SU-DHL-6 (cell line): ENCODE data around the gene C10orf53.

ENCODE experiments used
- H2AFZ ChIP-seq: fragments of 200-600 bp; sonication (generic); 2 replicates; pipeline ENCODE4 v1.6.1; 2014; ENCODE audit warnings: low read depth, mild to moderate bottlenecking, moderate library complexity, mixed read lengths, antibody characterized with exemption, low read length; ENCODE audit not compliant: severe bottlenecking
- H3F3A ChIP-seq: fragments of 200-600 bp; shearing (Covaris generic); 2 replicates; pipeline ENCODE4 v1.6.0; 2016; ENCODE audit warnings: antibody characterized with exemption, mild to moderate bottlenecking; ENCODE audit not compliant: insufficient read depth
- H3K27ac ChIP-seq: fragments of 200-600 bp; sonication (generic); 2 replicates; pipeline ENCODE4 v1.5.1; 2016; ENCODE audit warnings: low read depth, mild to moderate bottlenecking, low read length, moderate library complexity, mixed read lengths
- H3K27me3 ChIP-seq: fragments of 200-600 bp; sonication (generic), shearing (Covaris generic); 2 replicates; pipeline ENCODE4 v1.6.0; 2014; ENCODE audit warnings: mild to moderate bottlenecking, low read length
- H3K36me3 ChIP-seq: fragments of 200-600 bp; sonication (generic); 2 replicates; pipeline ENCODE4 v1.6.1; 2014; ENCODE audit warnings: mild to moderate bottlenecking, low read length, mixed read lengths
- H3K4me2 ChIP-seq: fragments of 300-600, 200-600 bp; shearing (Covaris generic), sonication (generic); 2 replicates; pipeline ENCODE4 v1.6.0; 2014; ENCODE audit warnings: low read length, low read depth, mild to moderate bottlenecking; ENCODE audit not compliant: poor library complexity, severe bottlenecking
- H3K4me3 ChIP-seq: fragments of 200-600 bp; sonication (generic); 2 replicates; pipeline ENCODE4 v1.5.1; 2014; ENCODE audit warnings: antibody characterized with exemption, low read length, mild to moderate bottlenecking, mixed read lengths; ENCODE audit not compliant: insufficient read depth, poor library complexity, severe bottlenecking
- H3K79me2 ChIP-seq: fragments of 200-600 bp; sonication (generic); 2 replicates; pipeline ENCODE4 v1.6.1; 2014; ENCODE audit warnings: mild to moderate bottlenecking, low read length, moderate library complexity; ENCODE audit not compliant: insufficient read depth
- H3K9ac ChIP-seq: fragments of 200-600 bp; sonication (generic); 2 replicates; pipeline ENCODE4 v1.7.0; 2014; ENCODE audit warnings: mild to moderate bottlenecking, low read length
- H3K9me2 ChIP-seq: fragments of 200-600 bp; sonication (generic); replicated peaks from 2 replicates; pipeline ENCODE4 v1.6.1; 2014; ENCODE audit warnings: low read length; ENCODE audit not compliant: insufficient read depth
- H3K9me3 ChIP-seq: fragments of 200-600 bp; sonication (generic); 2 replicates; pipeline ENCODE4 v1.6.1; 2014; ENCODE audit warnings: low read length, mixed read lengths; ENCODE audit not compliant: insufficient read depth
- H4K20me1 ChIP-seq: fragments of 200-600 bp; sonication (generic); 2 replicates; pipeline ENCODE4 v1.6.1; 2014; ENCODE audit warnings: low read depth, mild to moderate bottlenecking, antibody characterized with exemption, low read length, moderate library complexity, mixed read lengths
- CTCF ChIP-seq: fragments of 200-600 bp; sonication (generic); IDR thresholded peaks from one replicate; pipeline ENCODE4 v1.5.1; 2017; ENCODE audit warnings: antibody characterized with exemption, mild to moderate bottlenecking, low read length, moderate library complexity; ENCODE audit not compliant: insufficient read depth, poor library complexity, severe bottlenecking
- EZH2phosphoT487 ChIP-seq: fragments of 200-600 bp; sonication (generic), shearing (Covaris generic); conservative IDR thresholded peaks from 2 replicates; pipeline ENCODE4 v1.6.1; 2018; ENCODE audit warnings: mild to moderate bottlenecking, antibody characterized with exemption, low read length, moderate library complexity, mixed read lengths

C10orf53 gene

DNA sequence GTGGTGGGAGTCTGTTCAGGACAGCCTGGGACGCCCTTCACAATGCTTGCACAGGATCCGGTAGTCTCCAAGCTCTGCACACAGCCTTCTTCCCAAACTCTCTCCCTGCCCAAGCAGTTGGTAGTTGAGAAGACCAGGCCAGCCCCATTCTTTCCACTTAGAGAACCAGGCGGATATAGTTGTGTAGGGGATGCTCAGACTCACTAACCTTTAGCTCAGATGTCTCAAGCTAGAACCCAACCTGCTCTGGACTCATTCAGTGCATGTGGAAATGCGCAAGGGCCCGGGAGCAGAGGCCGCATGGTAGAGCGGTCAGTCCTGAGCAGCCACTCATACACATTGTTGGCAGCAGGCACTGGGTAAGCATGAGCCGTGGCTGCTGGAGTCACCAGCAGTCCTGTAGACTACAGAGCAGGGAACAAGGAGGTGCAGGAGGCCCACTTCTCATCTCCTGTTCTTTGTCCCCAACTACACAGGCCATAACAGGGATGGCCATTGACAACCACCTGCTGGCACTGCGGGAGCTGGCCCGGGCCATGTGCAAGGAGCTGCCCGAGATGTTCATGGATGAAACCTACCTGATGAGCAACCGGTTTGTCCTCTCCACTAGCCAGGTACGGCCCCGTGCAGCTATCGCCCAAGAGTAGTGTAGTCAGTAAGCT lies 17.2 kb upstream of the C10orf53 start:
- Histone ChIP-seq H3K4me3 (no peak overlapping the region), H3K27me3 (no peaks in the 10 kb centered on the region), H3K27ac (no peak overlapping the region), H2AFZ (no peak overlapping the region), H3K4me2 (no peak overlapping the region), H3K9ac (no peak overlapping the region), H4K20me1 (no peaks in the 10 kb centered on the region), H3K9me2 (no peaks in the 10 kb centered on the region), H3F3A (no peaks in the 10 kb centered on the region), H3K9me3 (peaks cover 10% of the 10 kb centered on the region; the same call in 1 of the 2 replicates), H3K36me3 (no peaks in the 10 kb centered on the region), H3K79me2 (no peaks in the 10 kb centered on the region)
- TF ChIP-seq CTCF (no peak), EZH2phosphoT487 (no peak)

- H2AFZ ChIP-seq = no peak overlapping the region
- no peak for TF ChIP-seq EZH2phosphoT487
- TF ChIP-seq CTCF = no peak
- no peaks in the 10 kb centered on the region for H3K27me3 ChIP-seq
- no peak overlapping the region for H3K4me2 ChIP-seq
- H3K36me3 ChIP-seq = no peaks in the 10 kb centered on the region
- no peaks in the 10 kb centered on the region for H3K9me2 ChIP-seq
- no peak overlapping the region for H3K27ac ChIP-seq
- H4K20me1 ChIP-seq = no peaks in the 10 kb centered on the region
- no peaks in the 10 kb centered on the region for H3F3A ChIP-seq
- no peaks in the 10 kb centered on the region for H3K79me2 ChIP-seq
- peaks cover 8% of the 10 kb centered on the region; the same call in 1 of the 2 replicates for H3K9me3 ChIP-seq
- no peak overlapping the region for H3K4me3 ChIP-seq
- H3K9ac ChIP-seq = no peak overlapping the region
Measured at GRCh38 chr10:49663596-49663995, 15.9 kb upstream of the C10orf53 start.

DNA sequence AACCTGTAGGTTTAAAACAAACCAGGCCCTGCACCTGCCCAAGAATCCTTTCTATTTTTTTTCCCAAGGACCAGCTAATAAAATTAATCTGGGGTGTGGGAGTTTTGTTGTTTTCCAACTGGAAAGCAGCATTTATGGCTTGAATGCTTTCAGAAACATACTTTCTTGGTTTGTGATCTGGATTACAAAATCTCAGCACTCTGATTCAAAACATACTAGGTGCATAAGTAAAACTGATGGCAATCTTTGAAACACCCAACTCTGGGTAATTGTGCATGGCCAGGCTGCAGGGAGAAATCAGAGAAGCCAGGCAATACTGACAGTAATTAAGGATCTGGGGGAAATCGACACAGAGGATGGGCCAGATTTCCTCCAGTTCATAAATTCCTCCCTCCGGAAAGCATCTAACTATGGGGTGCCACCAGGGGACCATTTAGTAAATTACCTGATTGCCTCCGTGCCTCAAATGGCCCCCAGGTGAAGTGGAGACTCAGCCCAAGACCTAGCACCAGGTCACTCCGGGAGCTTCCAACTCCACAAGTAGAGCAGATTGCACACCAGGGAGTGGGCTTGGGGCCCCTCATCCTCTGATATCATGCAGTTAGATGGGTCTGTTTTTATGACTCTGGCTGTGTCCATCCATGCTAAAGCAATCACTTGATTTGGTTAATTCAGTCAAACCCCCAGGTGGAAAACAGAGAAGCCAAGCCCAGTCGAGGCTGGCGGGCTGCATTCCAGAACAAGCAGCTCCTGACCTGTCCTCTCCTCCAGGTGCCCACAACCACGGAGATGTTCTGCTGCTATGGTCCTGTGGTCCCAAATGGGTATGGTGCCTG lies 15.2 kb upstream of the C10orf53 start:
- H3K36me3 ChIP-seq = no peaks in the 10 kb centered on the region
- TF ChIP-seq EZH2phosphoT487 (no peak), CTCF (no peak)
- no peaks in the 10 kb centered on the region for H3F3A ChIP-seq
- no peaks in the 10 kb centered on the region for H4K20me1 ChIP-seq
- H3K27me3 ChIP-seq = no peaks in the 10 kb centered on the region
- H3K4me2 ChIP-seq = no peak overlapping the region
- H3K79me2 ChIP-seq = no peaks in the 10 kb centered on the region
- H3K9me2 ChIP-seq = no peaks in the 10 kb centered on the region
- H2AFZ ChIP-seq = no peak overlapping the region
- H3K4me3 ChIP-seq = no peak overlapping the region
- peaks cover 2% of the 10 kb centered on the region; the same call in 1 of the 2 replicates for H3K9me3 ChIP-seq
- no peak overlapping the region for H3K9ac ChIP-seq
- no peak overlapping the region for H3K27ac ChIP-seq
